ENCODE measurements around the gene SH2D3C.

The SH2D3C gene

DNA sequence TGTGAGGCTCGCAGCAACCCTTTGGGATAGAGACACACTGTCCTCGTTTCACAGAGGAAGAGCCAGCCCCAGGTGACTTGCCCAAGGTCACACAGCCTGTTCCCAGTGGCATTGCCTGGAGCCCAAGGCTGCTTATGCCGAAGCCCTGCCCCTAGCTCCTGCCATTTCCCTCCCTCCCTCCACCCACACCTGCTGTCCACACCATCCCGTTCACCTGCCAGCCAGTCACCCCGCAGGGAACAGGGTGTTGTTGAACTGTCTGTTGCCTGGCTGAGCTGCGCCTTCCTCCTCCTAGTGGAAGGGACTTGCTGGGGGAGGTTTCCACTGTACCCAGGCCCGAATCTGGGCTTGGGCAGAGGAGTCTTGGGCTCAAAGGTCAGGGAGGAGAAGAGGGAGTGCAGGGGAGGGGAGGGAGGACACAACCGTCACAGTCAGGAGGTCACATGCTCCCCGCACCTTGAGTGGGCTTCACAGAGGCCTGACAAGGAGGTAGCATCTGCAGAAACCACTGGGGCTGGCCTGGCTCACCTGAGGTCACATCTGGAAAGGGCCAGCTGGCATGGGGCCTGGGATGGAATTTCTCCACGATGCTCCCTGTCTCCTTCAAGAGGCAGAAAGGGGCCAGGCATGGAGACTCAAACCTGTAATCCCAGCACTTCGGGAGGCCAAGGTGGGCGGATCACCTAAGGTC lies 56.3 kb downstream of the SH2D3C start:
- Histone ChIP-seq H3K36me3 (ENCODE audit: control insufficient read depth, low read length) (no peaks in the 10 kb centered on the region), H3K4me1 (ENCODE audit: control insufficient read depth, low read length) (peaks cover 17% of the 10 kb centered on the region), H3K4me2 (ENCODE audit: low read length) (no peak overlapping the region), H3F3A (ENCODE audit: control insufficient read depth, insufficient read depth) (no peaks in the 10 kb centered on the region), H4K20me1 (ENCODE audit: control insufficient read depth, insufficient read depth, low read depth, low read length) (no peaks in the 10 kb centered on the region), H3K9me2 (replicated peaks; ENCODE audit: control insufficient read depth, low read length) (no peaks in the 10 kb centered on the region), H3K4me3 (ENCODE audit: low read length) (no peak overlapping the region), H3K9me3 (ENCODE audit: control insufficient read depth, insufficient read depth, low read length) (no peaks in the 10 kb centered on the region), H3K27me3 (ENCODE audit: control insufficient read depth, low read length) (0 out of 2 replicates have a peak, but pooled peaks cover 3% of the 10 kb centered on the region), H3K27ac (ENCODE audit: low read depth, low read length) (no peak overlapping the region), H3K79me2 (ENCODE audit: control insufficient read depth, low read length) (no peaks in the 10 kb centered on the region)
- no peak for TF ChIP-seq CTCF (IDR thresholded peaks at IDR 0.05; ENCODE audit: low read depth, low read length, poor library complexity, severe bottlenecking)
- TF ChIP-seq EZH2phosphoT487 (IDR thresholded peaks at IDR 0.05; ENCODE audit: borderline replicate concordance, low read length): no peak

- H3K4me3 ChIP-seq (ENCODE audit: low read length): no peak overlapping the region
- TF ChIP-seq CTCF (IDR thresholded peaks at IDR 0.05; ENCODE audit: low read depth, low read length, poor library complexity, severe bottlenecking): no peak
- TF ChIP-seq EZH2phosphoT487 (IDR thresholded peaks at IDR 0.05; ENCODE audit: borderline replicate concordance, low read length): no peak
- H3K36me3 ChIP-seq (ENCODE audit: control insufficient read depth, low read length): no peaks in the 10 kb centered on the region
- H4K20me1 ChIP-seq (ENCODE audit: control insufficient read depth, insufficient read depth, low read depth, low read length): no peaks in the 10 kb centered on the region
- H3K27ac ChIP-seq (ENCODE audit: low read depth, low read length): no peak overlapping the region
- no peaks in the 10 kb centered on the region for H3K9me3 ChIP-seq (ENCODE audit: control insufficient read depth, insufficient read depth, low read length)
- H3K9me2 ChIP-seq (replicated peaks; ENCODE audit: control insufficient read depth, low read length): no peaks in the 10 kb centered on the region
- H3K4me1 ChIP-seq (ENCODE audit: control insufficient read depth, low read length): peaks cover 17% of the 10 kb centered on the region
- H3K27me3 ChIP-seq (ENCODE audit: control insufficient read depth, low read length): 0 out of 2 replicates have a peak, but pooled peaks cover 3% of the 10 kb centered on the region
- H3K79me2 ChIP-seq (ENCODE audit: control insufficient read depth, low read length): no peaks in the 10 kb centered on the region
- H3K4me2 ChIP-seq (ENCODE audit: low read length): no peak overlapping the region
- H3F3A ChIP-seq (ENCODE audit: control insufficient read depth, insufficient read depth): no peaks in the 10 kb centered on the region
Observed at GRCh38 chr9:127721391-127721821, 57.1 kb downstream of the SH2D3C start.

- no peaks in the 10 kb centered on the region for H4K20me1 ChIP-seq (ENCODE audit: control insufficient read depth, insufficient read depth, low read depth, low read length)
- no peaks in the 10 kb centered on the region for H3K36me3 ChIP-seq (ENCODE audit: control insufficient read depth, low read length)
- no peaks in the 10 kb centered on the region for H3K79me2 ChIP-seq (ENCODE audit: control insufficient read depth, low read length)
- H3F3A ChIP-seq (ENCODE audit: control insufficient read depth, insufficient read depth): no peaks in the 10 kb centered on the region
- no peak overlapping the region for H3K4me2 ChIP-seq (ENCODE audit: low read length)
- no peak overlapping the region for H3K4me3 ChIP-seq (ENCODE audit: low read length)
- no peak overlapping the region for H3K27ac ChIP-seq (ENCODE audit: low read depth, low read length)
- H3K4me1 ChIP-seq (ENCODE audit: control insufficient read depth, low read length): peaks cover 23% of the 10 kb centered on the region
- H3K9me2 ChIP-seq (replicated peaks; ENCODE audit: control insufficient read depth, low read length): no peaks in the 10 kb centered on the region
- 0 out of 2 replicates have a peak, but pooled peaks cover 3% of the 10 kb centered on the region for H3K27me3 ChIP-seq (ENCODE audit: control insufficient read depth, low read length)
- TF ChIP-seq EZH2phosphoT487 (IDR thresholded peaks at IDR 0.05; ENCODE audit: borderline replicate concordance, low read length): no peak
- no peak for TF ChIP-seq CTCF (IDR thresholded peaks at IDR 0.05; ENCODE audit: low read depth, low read length, poor library complexity, severe bottlenecking)
- H3K9me3 ChIP-seq (ENCODE audit: control insufficient read depth, insufficient read depth, low read length): no peaks in the 10 kb centered on the region
Observed at GRCh38 chr9:127720865-127721227, 57.6 kb downstream of the SH2D3C start.

All from DOHH2 (cell line).